Measurements from ENCODE around the gene ZNF280A. TPM values are rescaled to one million over a fixed set of nuclear protein-coding genes. Genes with fewer than 3 reads are reported as not detected.
"Not testable (repeated sequence)": the region's sequence is repeated elsewhere in the genome, so short reads cannot be mapped to it uniquely, and the experiment has no call there.

Gene ZNF280A
- total RNA-seq, 4 donors from 2014 or later, result 0.21 to 0.59 TPM; not detected in 2

GRCh38 chr22:22506736-22507135 is 13.3 kb downstream of the ZNF280A start:
- H3K36me3 ChIP-seq, result no peaks in the 10 kb centered on the region
- H3K27me3 ChIP-seq, result no peaks in the 10 kb centered on the region
- no peak overlapping the region for H3K4me3 ChIP-seq
- H3K4me1 ChIP-seq, result peaks cover 0 to 9% (median 0%) of the 10 kb centered on the region in 4 donors
- no peak for DNase-seq (ENCODE audit: low spot score in 2 of 2)
- WGBS, 2 donors, result 88 to 96% methylated on average over 1 of the region's 1 CpG
- no peak for TF ChIP-seq CTCF (IDR thresholded peaks at IDR 0.05)
- no peak for TF ChIP-seq POLR2A (IDR thresholded peaks at IDR 0.05)
- no peak for TF ChIP-seq EP300 (IDR thresholded peaks at IDR 0.05)
- H3K27ac ChIP-seq, result no peak overlapping the region
- peaks cover 0 to 29% (median 4%) of the 10 kb centered on the region in 4 donors for H3K9me3 ChIP-seq

- 75 to 82% methylated on average over 2 of the region's 2 CpGs for WGBS, 2 donors
Observed at GRCh38 chr22:22498267-22498666, 21.8 kb downstream of the ZNF280A start.

GRCh38 chr22:22491589-22491988 is 28.5 kb downstream of the ZNF280A start:
- DNase-seq (ENCODE audit: low spot score in 2 of 2); H3K36me3 ChIP-seq; H3K27me3 ChIP-seq; H3K27ac ChIP-seq; H3K9me3 ChIP-seq; H3K4me3 ChIP-seq; H3K4me1 ChIP-seq: not testable (repeated sequence)
- 87 to 93% methylated on average over 3 of the region's 3 CpGs for WGBS, 2 donors

More at GRCh38 chr22:22498267-22498666, 21.8 kb downstream of the ZNF280A start:
- Histone ChIP-seq H3K4me1 (no peaks in the 10 kb centered on the region), H3K36me3 (no peaks in the 10 kb centered on the region), H3K9me3 (no peaks in the 10 kb centered on the region), H3K27me3 (no peaks in the 10 kb centered on the region), H3K27ac (no peak overlapping the region), H3K4me3 (no peak overlapping the region)
- DNase-seq (ENCODE audit: low spot score in 2 of 2), result no peak
- TF ChIP-seq EP300 (IDR thresholded peaks at IDR 0.05) (no peak), CTCF (IDR thresholded peaks at IDR 0.05) (no peak), POLR2A (IDR thresholded peaks at IDR 0.05) (no peak)

DNA sequence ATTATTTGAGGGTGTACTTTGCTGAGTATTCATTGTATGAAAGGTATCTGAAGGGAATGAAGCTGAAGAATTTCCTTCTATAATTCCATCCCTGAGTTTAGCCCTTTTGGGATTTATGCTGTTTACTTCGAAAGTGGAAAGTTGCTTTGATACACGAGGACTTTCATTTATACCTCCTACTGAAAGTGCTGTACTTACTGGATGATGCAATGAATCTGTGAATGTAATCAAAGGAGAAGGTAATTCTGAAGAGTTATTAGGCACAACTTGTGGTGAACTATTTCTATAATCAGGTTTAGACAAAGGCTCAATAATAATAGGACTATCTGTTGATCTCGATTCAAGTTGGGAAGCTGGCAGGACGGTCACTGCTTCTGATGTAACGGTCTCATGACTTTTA is 31.3 kb downstream of the ZNF280A start:
- WGBS, 2 donors, result 89 to 91% methylated on average over 5 of the region's 5 CpGs
- Histone ChIP-seq H3K4me3 (no peak overlapping the region), H3K27me3 (no peaks in the 10 kb centered on the region), H3K27ac (no peak overlapping the region), H3K9me3 (no peaks in the 10 kb centered on the region), H3K36me3 (no peaks in the 10 kb centered on the region), H3K4me1 (no peaks in the 10 kb centered on the region)
- no peak for DNase-seq (ENCODE audit: low spot score in 2 of 2)
- no peak for TF ChIP-seq CTCF (IDR thresholded peaks at IDR 0.05)
- no peak for TF ChIP-seq POLR2A (IDR thresholded peaks at IDR 0.05)
- TF ChIP-seq EP300 (IDR thresholded peaks at IDR 0.05), result no peak

DNA sequence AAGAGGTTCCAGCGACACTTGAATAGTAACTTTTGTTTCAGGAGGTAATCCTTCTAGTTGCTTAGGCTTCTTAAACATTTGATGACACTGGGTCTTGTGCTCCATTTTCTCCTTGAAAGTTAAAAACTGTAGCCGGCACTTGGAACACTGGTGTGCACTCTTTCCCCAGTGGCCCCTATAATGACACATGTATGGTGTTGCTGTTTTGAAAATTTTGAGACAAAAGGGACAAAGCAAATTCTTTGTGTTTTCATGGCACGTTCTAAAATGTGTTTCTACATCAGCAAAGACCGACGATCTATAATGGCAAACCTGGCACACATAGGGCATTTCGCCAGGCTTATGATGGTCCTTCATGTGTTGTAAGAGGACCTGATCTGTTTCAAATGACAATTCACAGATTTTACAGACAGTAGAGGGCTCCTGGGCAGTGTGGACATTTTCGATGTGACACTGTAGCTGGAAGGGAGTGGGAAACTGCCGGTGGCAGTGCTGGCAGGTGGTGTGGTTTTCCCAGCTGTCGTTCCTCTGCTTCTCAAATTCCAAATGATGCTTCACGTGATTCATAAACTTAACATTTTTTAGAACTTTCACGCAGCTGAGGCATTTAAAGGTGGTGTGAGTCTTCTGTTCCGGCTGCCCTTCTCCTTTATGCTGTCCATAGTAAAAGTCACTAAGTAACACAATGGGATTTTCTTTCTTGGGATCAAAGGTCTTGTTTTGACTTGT is 32.0 kb downstream of the ZNF280A start:
- Histone ChIP-seq H3K4me1 (no peaks in the 10 kb centered on the region), H3K27ac (no peak overlapping the region), H3K9me3 (no peaks in the 10 kb centered on the region), H3K27me3 (no peaks in the 10 kb centered on the region), H3K36me3 (no peaks in the 10 kb centered on the region), H3K4me3 (no peak overlapping the region)
- DNase-seq (ENCODE audit: low spot score in 2 of 2), result no peak
- TF ChIP-seq CTCF (IDR thresholded peaks at IDR 0.05) (no peak), EP300 (IDR thresholded peaks at IDR 0.05) (no peak), POLR2A (IDR thresholded peaks at IDR 0.05) (no peak)
- 88 to 90% methylated on average over 12 of the region's 12 CpGs for WGBS, 2 donors
